SU-DHL-6 (cell line): ENCODE results near the gene RBFOX2.
"Not testable (repeated sequence)": the region's sequence is repeated elsewhere in the genome, so short reads cannot be mapped to it uniquely, and the experiment has no call there.

Experiments used
- H2AFZ ChIP-seq: fragments of 200-600 bp; sonication (generic); 2 replicates; pipeline ENCODE4 v1.6.1; 2014; ENCODE audit warnings: low read depth, mild to moderate bottlenecking, moderate library complexity, mixed read lengths, antibody characterized with exemption, low read length; ENCODE audit not compliant: severe bottlenecking
- H3F3A ChIP-seq: fragments of 200-600 bp; shearing (Covaris generic); 2 replicates; pipeline ENCODE4 v1.6.0; 2016; ENCODE audit warnings: antibody characterized with exemption, mild to moderate bottlenecking; ENCODE audit not compliant: insufficient read depth
- H3K27ac ChIP-seq: fragments of 200-600 bp; sonication (generic); 2 replicates; pipeline ENCODE4 v1.5.1; 2016; ENCODE audit warnings: low read depth, mild to moderate bottlenecking, low read length, moderate library complexity, mixed read lengths
- H3K27me3 ChIP-seq: fragments of 200-600 bp; sonication (generic), shearing (Covaris generic); 2 replicates; pipeline ENCODE4 v1.6.0; 2014; ENCODE audit warnings: mild to moderate bottlenecking, low read length
- H3K36me3 ChIP-seq: fragments of 200-600 bp; sonication (generic); 2 replicates; pipeline ENCODE4 v1.6.1; 2014; ENCODE audit warnings: mild to moderate bottlenecking, low read length, mixed read lengths
- H3K4me2 ChIP-seq: fragments of 300-600, 200-600 bp; shearing (Covaris generic), sonication (generic); 2 replicates; pipeline ENCODE4 v1.6.0; 2014; ENCODE audit warnings: low read length, low read depth, mild to moderate bottlenecking; ENCODE audit not compliant: poor library complexity, severe bottlenecking
- H3K4me3 ChIP-seq: fragments of 200-600 bp; sonication (generic); 2 replicates; pipeline ENCODE4 v1.5.1; 2014; ENCODE audit warnings: antibody characterized with exemption, low read length, mild to moderate bottlenecking, mixed read lengths; ENCODE audit not compliant: insufficient read depth, poor library complexity, severe bottlenecking
- H3K79me2 ChIP-seq: fragments of 200-600 bp; sonication (generic); 2 replicates; pipeline ENCODE4 v1.6.1; 2014; ENCODE audit warnings: mild to moderate bottlenecking, low read length, moderate library complexity; ENCODE audit not compliant: insufficient read depth
- H3K9ac ChIP-seq: fragments of 200-600 bp; sonication (generic); 2 replicates; pipeline ENCODE4 v1.7.0; 2014; ENCODE audit warnings: mild to moderate bottlenecking, low read length
- H3K9me2 ChIP-seq: fragments of 200-600 bp; sonication (generic); replicated peaks from 2 replicates; pipeline ENCODE4 v1.6.1; 2014; ENCODE audit warnings: low read length; ENCODE audit not compliant: insufficient read depth
- H3K9me3 ChIP-seq: fragments of 200-600 bp; sonication (generic); 2 replicates; pipeline ENCODE4 v1.6.1; 2014; ENCODE audit warnings: low read length, mixed read lengths; ENCODE audit not compliant: insufficient read depth
- H4K20me1 ChIP-seq: fragments of 200-600 bp; sonication (generic); 2 replicates; pipeline ENCODE4 v1.6.1; 2014; ENCODE audit warnings: low read depth, mild to moderate bottlenecking, antibody characterized with exemption, low read length, moderate library complexity, mixed read lengths
- CTCF ChIP-seq: fragments of 200-600 bp; sonication (generic); IDR thresholded peaks from one replicate; pipeline ENCODE4 v1.5.1; 2017; ENCODE audit warnings: antibody characterized with exemption, mild to moderate bottlenecking, low read length, moderate library complexity; ENCODE audit not compliant: insufficient read depth, poor library complexity, severe bottlenecking
- EZH2phosphoT487 ChIP-seq: fragments of 200-600 bp; sonication (generic), shearing (Covaris generic); conservative IDR thresholded peaks from 2 replicates; pipeline ENCODE4 v1.6.1; 2018; ENCODE audit warnings: mild to moderate bottlenecking, antibody characterized with exemption, low read length, moderate library complexity, mixed read lengths

RBFOX2 gene

GRCh38 chr22:35797411-35797810, 231.2 kb downstream of the RBFOX2 start:
- H3K27me3 ChIP-seq, result no peaks in the 10 kb centered on the region
- no peaks in the 10 kb centered on the region for H3K9me3 ChIP-seq
- TF ChIP-seq EZH2phosphoT487, result no peak
- no peak for TF ChIP-seq CTCF
- no peak overlapping the region for H3K4me2 ChIP-seq
- H3F3A ChIP-seq, result no peaks in the 10 kb centered on the region
- no peak overlapping the region for H2AFZ ChIP-seq
- H3K9me2 ChIP-seq, result no peaks in the 10 kb centered on the region
- no peaks in the 10 kb centered on the region for H3K79me2 ChIP-seq
- no peak overlapping the region for H3K27ac ChIP-seq
- no peaks in the 10 kb centered on the region; the same call in 1 of the 2 replicates for H3K36me3 ChIP-seq
- no peak overlapping the region for H3K9ac ChIP-seq
- H3K4me3 ChIP-seq, result no peak overlapping the region
- H4K20me1 ChIP-seq, result no peaks in the 10 kb centered on the region

- Histone ChIP-seq H3K4me2 (no peak overlapping the region), H3K27ac (no peak overlapping the region), H3K27me3 (no peaks in the 10 kb centered on the region), H4K20me1 (no peaks in the 10 kb centered on the region), H2AFZ (no peak overlapping the region), H3K9me3 (no peaks in the 10 kb centered on the region), H3K9me2 (no peaks in the 10 kb centered on the region), H3K36me3 (no peaks in the 10 kb centered on the region; the same call in 1 of the 2 replicates), H3K9ac (no peak overlapping the region), H3K79me2 (no peaks in the 10 kb centered on the region), H3K4me3 (no peak overlapping the region), H3F3A (no peaks in the 10 kb centered on the region)
- TF ChIP-seq CTCF (no peak), EZH2phosphoT487 (no peak)
Observed at GRCh38 chr22:35795476-35795875, 233.1 kb downstream of the RBFOX2 start.

- H3K79me2 ChIP-seq, result no peaks in the 10 kb centered on the region
- no peak for TF ChIP-seq CTCF
- no peak for TF ChIP-seq EZH2phosphoT487
- no peak overlapping the region for H3K9ac ChIP-seq
Observed at GRCh38 chr22:35792506-35792905, 236.1 kb downstream of the RBFOX2 start.

GRCh38 chr22:35791788-35792187, 236.8 kb downstream of the RBFOX2 start:
- not testable (repeated sequence) for H3K27ac ChIP-seq

More at GRCh38 chr22:35792506-35792905, 236.1 kb downstream of the RBFOX2 start:
- H2AFZ ChIP-seq, result no peak overlapping the region
- no peaks in the 10 kb centered on the region for H3K9me2 ChIP-seq
- no peaks in the 10 kb centered on the region for H3F3A ChIP-seq
- H4K20me1 ChIP-seq, result no peaks in the 10 kb centered on the region
- H3K36me3 ChIP-seq, result no peaks in the 10 kb centered on the region; the same call in 1 of the 2 replicates
- H3K4me2 ChIP-seq, result no peak overlapping the region
- H3K27ac ChIP-seq, result no peak overlapping the region
- H3K27me3 ChIP-seq, result no peaks in the 10 kb centered on the region
- H3K4me3 ChIP-seq, result no peak overlapping the region
- H3K9me3 ChIP-seq, result no peaks in the 10 kb centered on the region

More at GRCh38 chr22:35791788-35792187, 236.8 kb downstream of the RBFOX2 start:
- not testable (repeated sequence) for H4K20me1 ChIP-seq, H3F3A ChIP-seq, H3K9me3 ChIP-seq, H3K9me2 ChIP-seq, H3K36me3 ChIP-seq, H3K4me3 ChIP-seq, H3K4me2 ChIP-seq, H3K9ac ChIP-seq, H2AFZ ChIP-seq, H3K27me3 ChIP-seq, H3K79me2 ChIP-seq
